K562 (cell line): Measurements from ENCODE around the gene MANF. TPM values are rescaled to one million over a fixed set of nuclear protein-coding genes. Genes with fewer than 3 reads are reported as not detected.

ENCODE experiments used
- ATAC-seq: fragments of 200-7000 bp; cut with Tn5 transposase; 3 replicates; pipeline ENCODE4 v1.9.1; 2020; ENCODE audit warnings: moderate library complexity
- BruUV-seq: library from RNA; stranded (reverse); fragments of 400-500 nt; replicated peaks from 2 replicates; lab custom pipeline; 2021; lab: Mats Ljungman, UMichigan
- CTCF ChIA-PET: fragments of 300-600 bp; formaldehyde crosslinking; extraction: SDS; loops from one replicate; lab custom pipeline; 2021; ENCODE audit warnings: low intra/inter-chr PET ratio; lab: Yijun Ruan, JAX
- POLR2A ChIA-PET: fragments of 300-600, 350-650 bp; sonication (Branson Sonifier 250); formaldehyde crosslinking; extraction: SDS; loops from one replicate; lab custom pipeline; 2021; ENCODE audit warnings: antibody characterized with exemption, inconsistent platforms; lab: Yijun Ruan, JAX
- DNase-seq, 4 experiments: peaks; one replicate each; pipeline versions ENCODE4 v3.0.0 to v3.0.0-alpha.2; 2011 to 2018; ENCODE audit warnings: low spot score in 3 of 4, mixed read lengths in 3 of 4; ENCODE audit errors: extremely low read depth in 1 of 4
- FAIRE-seq: peaks from 2 replicates; lab custom pipeline; 2011; peaks lifted over from hg19 to GRCh38; lab: Jason Lieb, UNC
- H2AFZ ChIP-seq: 2 replicates; pipeline ENCODE4 v1.6.0; 2011; ENCODE audit warnings: low read depth, low read length, control low read depth, inconsistent platforms
- H3K27ac ChIP-seq: fragments of 200-600 bp; 3 replicates; pipeline ENCODE4 v1.8.0; 2011; ENCODE audit warnings: low read depth, mild to moderate bottlenecking, control low read depth, inconsistent platforms, low read length, moderate library complexity, mixed read lengths; ENCODE audit errors: extremely low read depth
- H3K27me3 ChIP-seq, 2 experiments: fragments of 300-600 bp in 1 of 2; 2 replicates in 1 of 2; 3 replicates in 1 of 2; pipeline versions ENCODE4 v1.6.0 to v1.8.0; 2011; ENCODE audit warnings: inconsistent platforms in 2 of 2, low read length in 2 of 2, mild to moderate bottlenecking in 1 of 2, mixed read lengths in 1 of 2, moderate library complexity in 1 of 2; ENCODE audit not compliant: control insufficient read depth in 2 of 2, insufficient read depth in 2 of 2
- H3K36me3 ChIP-seq: fragments of 300-600 bp; 3 replicates; pipeline ENCODE4 v1.8.0; 2011; ENCODE audit warnings: mild to moderate bottlenecking, low read length, inconsistent platforms; ENCODE audit not compliant: control insufficient read depth, insufficient read depth
- H3K4me1 ChIP-seq, 2 experiments: fragments of 200-600 bp in 1 of 2; replicated peaks in 1 of 2; 2 replicates in 1 of 2; 3 replicates in 1 of 2; pipeline versions ENCODE4 v1.5.1 to v1.8.0; 2011; ENCODE audit warnings: inconsistent platforms in 2 of 2, low read length in 2 of 2, mild to moderate bottlenecking in 1 of 2, mixed read lengths in 1 of 2, moderate library complexity in 1 of 2; ENCODE audit not compliant: control insufficient read depth in 2 of 2, insufficient read depth in 2 of 2
- H3K4me2 ChIP-seq: 2 replicates; pipeline ENCODE4 v1.6.1; 2011; ENCODE audit warnings: low read length, control low read depth, inconsistent platforms, mixed read lengths; ENCODE audit not compliant: insufficient read depth
- H3K4me3 ChIP-seq: fragments of 200-600 bp; sonication (generic), shearing (Covaris generic); 2 replicates; pipeline ENCODE4 v1.5.1; 2016; ENCODE audit warnings: control low read depth, inconsistent platforms
- H3K79me2 ChIP-seq: fragments of 200-600 bp; 3 replicates; pipeline ENCODE4 v1.8.0; 2011; ENCODE audit warnings: low read length, inconsistent platforms; ENCODE audit not compliant: control insufficient read depth, insufficient read depth
- H3K9ac ChIP-seq, 2 experiments: 2 replicates each; pipeline versions ENCODE4 v1.6.0 to v1.6.1; 2011; ENCODE audit warnings: low read depth in 2 of 2, low read length in 2 of 2, control low read depth in 1 of 2, inconsistent platforms in 1 of 2, mild to moderate bottlenecking in 1 of 2, mixed read lengths in 1 of 2; ENCODE audit not compliant: insufficient read depth in 1 of 2
- H3K9me1 ChIP-seq: one replicate; pipeline ENCODE4 v1.6.0; 2011; ENCODE audit warnings: inconsistent platforms, mild to moderate bottlenecking, low read length, moderate library complexity; ENCODE audit not compliant: control insufficient read depth, insufficient read depth
- H3K9me3 ChIP-seq: replicated peaks from 2 replicates; pipeline ENCODE4 v1.5.1; 2011; ENCODE audit warnings: low read depth, low read length, inconsistent platforms; ENCODE audit not compliant: control insufficient read depth, insufficient read depth
- H4K20me1 ChIP-seq: replicated peaks from 2 replicates; pipeline ENCODE4 v1.6.1; 2011; ENCODE audit warnings: low read length, inconsistent platforms, mixed read lengths; ENCODE audit not compliant: control insufficient read depth, insufficient read depth
- CBFA2T3 ChIP-seq: fragments of 450-650 bp; IDR thresholded peaks from 2 replicates; pipeline ENCODE4 v1.6.1; 2017
- KHSRP ChIP-seq: fragments of 450-650 bp; IDR thresholded peaks from 2 replicates; pipeline ENCODE4 v1.6.1; 2017
- LCOR ChIP-seq: sonication (generic); formaldehyde crosslinking; IDR thresholded peaks from 2 replicates; pipeline ENCODE4 v1.8.0; 2022; ENCODE audit warnings: mild to moderate bottlenecking, missing genetic modification reagents
- POLR2AphosphoS5 ChIP-seq: IDR thresholded peaks from 2 replicates; pipeline ENCODE4 v1.6.1; 2011; ENCODE audit warnings: mild to moderate bottlenecking, low read depth, low read length, moderate library complexity; ENCODE audit not compliant: control insufficient read depth, insufficient read depth
- ZNF695 ChIP-seq: fragments of 450-650 bp; formaldehyde crosslinking; IDR thresholded peaks from 2 replicates; pipeline ENCODE4 v1.4.0; 2020; ENCODE audit warnings: mild to moderate bottlenecking, moderate library complexity
- WGBS: fragments of 100-300 bp; shearing (Covaris generic); methylation state at CpG from one replicate; pipeline ENCODE4 v1.1.6; 2016; ENCODE audit warnings: low coverage, mixed read lengths; ENCODE audit not compliant: insufficient coverage; ENCODE audit errors: missing lambda C conversion rate; 5-methylcytosine and 5-hydroxymethylcytosine counted together
- in situ Hi-C: fragments of 300-500 bp; cut with MboI; formaldehyde crosslinking; loops from 4 replicates; pipeline ENCODE4 v1.15.0; 2018; ENCODE audit warnings: inconsistent platforms, mixed read lengths
- intact Hi-C: fragments of 100-400 bp; cut with micrococcal nuclease; formaldehyde crosslinking; loops from 2 replicates; pipeline ENCODE4 v1.14.2; 2022
- polyA plus RNA-seq, 8 experiments: library from polyadenylated mRNA; depleted of rRNA in 4 of 8; stranded (reverse) in 5 of 8; unstranded in 3 of 8; fragments of >200 nt; fragmentation: Nextera tagmentation in 2 of 8; fragmentation: Illumina TruSeq in 1 of 8; extraction: Ambion mirVana in 2 of 8; extraction: Trizol in 1 of 8; gene quantifications; 2 replicates each; pipeline versions ENCODE4 v1.2.1 to v1.2.3, GENCODE V29; 2011 to 2014; ENCODE audit warnings: inconsistent platforms in 1 of 8, missing spikeins in 1 of 8
- total RNA-seq, 7 experiments: library from RNA; depleted of rRNA in 6 of 7; stranded (reverse); fragments of >200 nt in 6 of 7; fragmentation: Illumina TruSeq in 2 of 7; extraction: Trizol in 2 of 7; gene quantifications; 2 replicates each; pipeline versions ENCODE4 v1.2.1 to v1.2.3, GENCODE V29; 2011 to 2021; ENCODE audit warnings: low replicate concordance in 1 of 7
- TF ChIP-seq, protein P1 (sequence below): fragments of 450-650 bp; IDR thresholded peaks from 2 replicates; pipeline ENCODE4 v1.6.1; 2016; ENCODE audit warnings: mild to moderate bottlenecking
- TF ChIP-seq, protein P2 (sequence below): fragments of 150-350 bp; IDR thresholded peaks from 2 replicates; pipeline ENCODE4 v1.6.1; 2014; ENCODE audit warnings: low read depth, mild to moderate bottlenecking, low read length, borderline replicate concordance
- TF ChIP-seq, protein P3 (sequence below), 2 experiments: fragments of 450-650 bp; IDR thresholded peaks; 2 replicates each; pipeline ENCODE4 v1.6.1; 2018; ENCODE audit warnings: mild to moderate bottlenecking in 2 of 2, low read depth in 1 of 2; ENCODE audit not compliant: partially characterized antibody in 2 of 2

The MANF gene
- total and polyA plus RNA-seq, 9 of the 15 experiments (the other 6 are each of a cell fraction or from before 2014, with no cell fraction given), result 6.5 to 52.7 (median 42.3) TPM

DNA sequence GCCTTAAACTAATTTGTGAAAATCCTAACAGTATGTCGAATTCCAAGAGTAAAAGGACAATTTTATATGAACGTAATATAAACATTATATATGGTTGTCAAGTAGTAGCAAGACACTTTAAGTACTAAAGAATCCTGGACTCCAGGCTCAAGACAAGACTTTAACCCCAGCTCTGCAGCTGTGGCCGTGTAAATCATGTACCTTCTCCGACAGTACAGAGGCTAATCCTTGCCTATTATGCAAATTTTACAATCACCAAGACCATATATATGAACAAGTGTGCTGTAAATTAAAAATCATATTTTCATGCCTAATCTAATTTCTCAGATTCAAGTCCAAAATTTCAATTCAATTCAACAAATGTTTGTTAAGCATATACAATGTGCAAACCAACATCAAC is 41.8 kb downstream of the MANF start:
- ChIA-PET POLR2A (interaction anchor here (1.7 kb wide), 1 partner anchor 14 kb away, joined by 7 read pairs; no protein-coding TSS in a partner anchor), CTCF (interaction anchor here (0.7 kb wide), 1 partner anchor 19 kb away, joined by 3 read pairs; no protein-coding TSS in a partner anchor)
- H3K79me2 ChIP-seq, result no peaks in the 10 kb centered on the region
- no peak overlapping the region for H2AFZ ChIP-seq
- H3K27me3 ChIP-seq, result no peaks in the 10 kb centered on the region
- no peaks in the 10 kb centered on the region for H4K20me1 ChIP-seq
- BruUV-seq, result no TSS peak
- no peak for DNase-seq
- no peaks in the 10 kb centered on the region for H3K9me3 ChIP-seq
- H3K36me3 ChIP-seq, result peaks cover 48% of the 10 kb centered on the region; the same call in 2 of the 3 replicates
- no peak overlapping the region for H3K4me2 ChIP-seq
- intact Hi-C loops, result no loop called here
- TF ChIP-seq, protein P1, sequence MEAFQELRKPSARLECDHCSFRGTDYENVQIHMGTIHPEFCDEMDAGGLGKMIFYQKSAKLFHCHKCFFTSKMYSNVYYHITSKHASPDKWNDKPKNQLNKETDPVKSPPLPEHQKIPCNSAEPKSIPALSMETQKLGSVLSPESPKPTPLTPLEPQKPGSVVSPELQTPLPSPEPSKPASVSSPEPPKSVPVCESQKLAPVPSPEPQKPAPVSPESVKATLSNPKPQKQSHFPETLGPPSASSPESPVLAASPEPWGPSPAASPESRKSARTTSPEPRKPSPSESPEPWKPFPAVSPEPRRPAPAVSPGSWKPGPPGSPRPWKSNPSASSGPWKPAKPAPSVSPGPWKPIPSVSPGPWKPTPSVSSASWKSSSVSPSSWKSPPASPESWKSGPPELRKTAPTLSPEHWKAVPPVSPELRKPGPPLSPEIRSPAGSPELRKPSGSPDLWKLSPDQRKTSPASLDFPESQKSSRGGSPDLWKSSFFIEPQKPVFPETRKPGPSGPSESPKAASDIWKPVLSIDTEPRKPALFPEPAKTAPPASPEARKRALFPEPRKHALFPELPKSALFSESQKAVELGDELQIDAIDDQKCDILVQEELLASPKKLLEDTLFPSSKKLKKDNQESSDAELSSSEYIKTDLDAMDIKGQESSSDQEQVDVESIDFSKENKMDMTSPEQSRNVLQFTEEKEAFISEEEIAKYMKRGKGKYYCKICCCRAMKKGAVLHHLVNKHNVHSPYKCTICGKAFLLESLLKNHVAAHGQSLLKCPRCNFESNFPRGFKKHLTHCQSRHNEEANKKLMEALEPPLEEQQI, result no peak
- TF ChIP-seq CBFA2T3 (no peak), KHSRP (no peak), ZNF695 (CRISPR knock-in tag) (no peak), POLR2AphosphoS5 (no peak), LCOR (CRISPR knock-in tag) (no peak)
- TF ChIP-seq, protein P2, sequence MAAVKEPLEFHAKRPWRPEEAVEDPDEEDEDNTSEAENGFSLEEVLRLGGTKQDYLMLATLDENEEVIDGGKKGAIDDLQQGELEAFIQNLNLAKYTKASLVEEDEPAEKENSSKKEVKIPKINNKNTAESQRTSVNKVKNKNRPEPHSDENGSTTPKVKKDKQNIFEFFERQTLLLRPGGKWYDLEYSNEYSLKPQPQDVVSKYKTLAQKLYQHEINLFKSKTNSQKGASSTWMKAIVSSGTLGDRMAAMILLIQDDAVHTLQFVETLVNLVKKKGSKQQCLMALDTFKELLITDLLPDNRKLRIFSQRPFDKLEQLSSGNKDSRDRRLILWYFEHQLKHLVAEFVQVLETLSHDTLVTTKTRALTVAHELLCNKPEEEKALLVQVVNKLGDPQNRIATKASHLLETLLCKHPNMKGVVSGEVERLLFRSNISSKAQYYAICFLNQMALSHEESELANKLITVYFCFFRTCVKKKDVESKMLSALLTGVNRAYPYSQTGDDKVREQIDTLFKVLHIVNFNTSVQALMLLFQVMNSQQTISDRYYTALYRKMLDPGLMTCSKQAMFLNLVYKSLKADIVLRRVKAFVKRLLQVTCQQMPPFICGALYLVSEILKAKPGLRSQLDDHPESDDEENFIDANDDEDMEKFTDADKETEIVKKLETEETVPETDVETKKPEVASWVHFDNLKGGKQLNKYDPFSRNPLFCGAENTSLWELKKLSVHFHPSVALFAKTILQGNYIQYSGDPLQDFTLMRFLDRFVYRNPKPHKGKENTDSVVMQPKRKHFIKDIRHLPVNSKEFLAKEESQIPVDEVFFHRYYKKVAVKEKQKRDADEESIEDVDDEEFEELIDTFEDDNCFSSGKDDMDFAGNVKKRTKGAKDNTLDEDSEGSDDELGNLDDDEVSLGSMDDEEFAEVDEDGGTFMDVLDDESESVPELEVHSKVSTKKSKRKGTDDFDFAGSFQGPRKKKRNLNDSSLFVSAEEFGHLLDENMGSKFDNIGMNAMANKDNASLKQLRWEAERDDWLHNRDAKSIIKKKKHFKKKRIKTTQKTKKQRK, result no peak
- TF ChIP-seq, protein P3, sequence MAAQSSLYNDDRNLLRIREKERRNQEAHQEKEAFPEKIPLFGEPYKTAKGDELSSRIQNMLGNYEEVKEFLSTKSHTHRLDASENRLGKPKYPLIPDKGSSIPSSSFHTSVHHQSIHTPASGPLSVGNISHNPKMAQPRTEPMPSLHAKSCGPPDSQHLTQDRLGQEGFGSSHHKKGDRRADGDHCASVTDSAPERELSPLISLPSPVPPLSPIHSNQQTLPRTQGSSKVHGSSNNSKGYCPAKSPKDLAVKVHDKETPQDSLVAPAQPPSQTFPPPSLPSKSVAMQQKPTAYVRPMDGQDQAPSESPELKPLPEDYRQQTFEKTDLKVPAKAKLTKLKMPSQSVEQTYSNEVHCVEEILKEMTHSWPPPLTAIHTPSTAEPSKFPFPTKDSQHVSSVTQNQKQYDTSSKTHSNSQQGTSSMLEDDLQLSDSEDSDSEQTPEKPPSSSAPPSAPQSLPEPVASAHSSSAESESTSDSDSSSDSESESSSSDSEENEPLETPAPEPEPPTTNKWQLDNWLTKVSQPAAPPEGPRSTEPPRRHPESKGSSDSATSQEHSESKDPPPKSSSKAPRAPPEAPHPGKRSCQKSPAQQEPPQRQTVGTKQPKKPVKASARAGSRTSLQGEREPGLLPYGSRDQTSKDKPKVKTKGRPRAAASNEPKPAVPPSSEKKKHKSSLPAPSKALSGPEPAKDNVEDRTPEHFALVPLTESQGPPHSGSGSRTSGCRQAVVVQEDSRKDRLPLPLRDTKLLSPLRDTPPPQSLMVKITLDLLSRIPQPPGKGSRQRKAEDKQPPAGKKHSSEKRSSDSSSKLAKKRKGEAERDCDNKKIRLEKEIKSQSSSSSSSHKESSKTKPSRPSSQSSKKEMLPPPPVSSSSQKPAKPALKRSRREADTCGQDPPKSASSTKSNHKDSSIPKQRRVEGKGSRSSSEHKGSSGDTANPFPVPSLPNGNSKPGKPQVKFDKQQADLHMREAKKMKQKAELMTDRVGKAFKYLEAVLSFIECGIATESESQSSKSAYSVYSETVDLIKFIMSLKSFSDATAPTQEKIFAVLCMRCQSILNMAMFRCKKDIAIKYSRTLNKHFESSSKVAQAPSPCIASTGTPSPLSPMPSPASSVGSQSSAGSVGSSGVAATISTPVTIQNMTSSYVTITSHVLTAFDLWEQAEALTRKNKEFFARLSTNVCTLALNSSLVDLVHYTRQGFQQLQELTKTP (IDR thresholded peaks at IDR 0.05; ENCODE audit: low read depth in 1 of 2, partially characterized antibody in 2 of 2), result no peak
- TF ChIP-seq, all 486 proteins: peak for 0
- no peak overlapping the region for H3K9ac ChIP-seq
- H3K9me1 ChIP-seq, result no peaks in the 10 kb centered on the region
- no peaks in the 10 kb centered on the region for H3K4me1 ChIP-seq
- FAIRE-seq (no peak), ATAC-seq (no peak)
- H3K4me3 ChIP-seq, result no peak overlapping the region
- 74% methylated on average over 4 of the region's 4 CpGs for WGBS
- H3K27ac ChIP-seq, result no peak overlapping the region
- in situ Hi-C loops, result no loop called here
